Measurements from ENCODE around the gene GAB4.

- TF ChIP-seq, protein P1, sequence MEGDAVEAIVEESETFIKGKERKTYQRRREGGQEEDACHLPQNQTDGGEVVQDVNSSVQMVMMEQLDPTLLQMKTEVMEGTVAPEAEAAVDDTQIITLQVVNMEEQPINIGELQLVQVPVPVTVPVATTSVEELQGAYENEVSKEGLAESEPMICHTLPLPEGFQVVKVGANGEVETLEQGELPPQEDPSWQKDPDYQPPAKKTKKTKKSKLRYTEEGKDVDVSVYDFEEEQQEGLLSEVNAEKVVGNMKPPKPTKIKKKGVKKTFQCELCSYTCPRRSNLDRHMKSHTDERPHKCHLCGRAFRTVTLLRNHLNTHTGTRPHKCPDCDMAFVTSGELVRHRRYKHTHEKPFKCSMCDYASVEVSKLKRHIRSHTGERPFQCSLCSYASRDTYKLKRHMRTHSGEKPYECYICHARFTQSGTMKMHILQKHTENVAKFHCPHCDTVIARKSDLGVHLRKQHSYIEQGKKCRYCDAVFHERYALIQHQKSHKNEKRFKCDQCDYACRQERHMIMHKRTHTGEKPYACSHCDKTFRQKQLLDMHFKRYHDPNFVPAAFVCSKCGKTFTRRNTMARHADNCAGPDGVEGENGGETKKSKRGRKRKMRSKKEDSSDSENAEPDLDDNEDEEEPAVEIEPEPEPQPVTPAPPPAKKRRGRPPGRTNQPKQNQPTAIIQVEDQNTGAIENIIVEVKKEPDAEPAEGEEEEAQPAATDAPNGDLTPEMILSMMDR (IDR thresholded peaks at IDR 0.05; ENCODE audit: insufficient read depth, low read depth, low read length) = no peak
- TF ChIP-seq EZH2 (IDR thresholded peaks at IDR 0.05; ENCODE audit: insufficient read depth, low read length) = no peak
Observed at GRCh38 chr22:16961477-16962186, 46.4 kb downstream of the GAB4 start.

All from astrocyte (in vitro differentiated cells and primary cell).